ENCODE results near the gene TYW1B.
"Not testable (repeated sequence)": the region's sequence is repeated elsewhere in the genome, so short reads cannot be mapped to it uniquely, and the experiment has no call there.

Gene TYW1B

GRCh38 chr7:72816370-72817157, 11.4 kb downstream of the TYW1B start:
- DNase-seq (ENCODE audit: low read depth) = not testable (repeated sequence)

GRCh38 chr7:72810437-72810836, 17.6 kb downstream of the TYW1B start:
- DNase-seq (ENCODE audit: low read depth) = not testable (repeated sequence)

GRCh38 chr7:72808511-72808910, 19.5 kb downstream of the TYW1B start:
- not testable (repeated sequence) for DNase-seq (ENCODE audit: low read depth)

GRCh38 chr7:72806851-72807250, 21.1 kb downstream of the TYW1B start:
- DNase-seq (ENCODE audit: low read depth) = not testable (repeated sequence)

GRCh38 chr7:72805526-72806494, 22.2 kb downstream of the TYW1B start:
- DNase-seq (ENCODE audit: low read depth) = peak; percentile 65

- DNase-seq (ENCODE audit: low read depth) = not testable (repeated sequence)
These were observed 24.2 kb downstream of the TYW1B start for GRCh38 chr7:72803778-72804177.

- DNase-seq (ENCODE audit: low read depth) = peak; percentile 17
These were observed 26.4 kb downstream of the TYW1B start for GRCh38 chr7:72801564-72801963.

- not testable (repeated sequence) for DNase-seq (ENCODE audit: low read depth)
These were observed 32.6 kb downstream of the TYW1B start for GRCh38 chr7:72795401-72795800.

GRCh38 chr7:72793791-72794190, 34.2 kb downstream of the TYW1B start:
- DNase-seq (ENCODE audit: low read depth) = no peak

GRCh38 chr7:72790698-72791060, 37.3 kb downstream of the TYW1B start:
- DNase-seq (ENCODE audit: low read depth) = not testable (repeated sequence)

- DNase-seq (ENCODE audit: low read depth) = not testable (repeated sequence)
These were observed 37.8 kb downstream of the TYW1B start for GRCh38 chr7:72790048-72790697.

GRCh38 chr7:72785166-72785955, 42.6 kb downstream of the TYW1B start:
- peak; percentile 26 for DNase-seq (ENCODE audit: low read depth)

GRCh38 chr7:72783601-72784370, 44.2 kb downstream of the TYW1B start:
- DNase-seq (ENCODE audit: low read depth) = peak; percentile 32

GRCh38 chr7:72781631-72782030, 46.4 kb downstream of the TYW1B start:
- no peak for DNase-seq (ENCODE audit: low read depth)

GRCh38 chr7:72781161-72781560, 46.8 kb downstream of the TYW1B start:
- no peak for DNase-seq (ENCODE audit: low read depth)

GRCh38 chr7:72780289-72780894, 47.6 kb downstream of the TYW1B start:
- not testable (repeated sequence) for DNase-seq (ENCODE audit: low read depth)

GRCh38 chr7:72777167-72777566, 50.8 kb downstream of the TYW1B start:
- not testable (repeated sequence) for DNase-seq (ENCODE audit: low read depth)

- DNase-seq (ENCODE audit: low read depth) = not testable (repeated sequence)
These were observed 55.4 kb downstream of the TYW1B start for GRCh38 chr7:72772627-72773026.

- DNase-seq (ENCODE audit: low read depth) = not testable (repeated sequence)
These were observed 61.0 kb downstream of the TYW1B start for GRCh38 chr7:72766994-72767393.

GRCh38 chr7:72760602-72761001, 67.4 kb downstream of the TYW1B start:
- DNase-seq (ENCODE audit: low read depth) = no peak
